Measurements from ENCODE around the gene MEP1A.
"Not testable (repeated sequence)": the region's sequence is repeated elsewhere in the genome, so short reads cannot be mapped to it uniquely, and the experiment has no call there.

The MEP1A gene

GRCh38 chr6:46777476-46778346 is 15.5 kb upstream of the MEP1A start:
- DNase-seq = no peak

GRCh38 chr6:46781478-46782378 is 11.5 kb upstream of the MEP1A start:
- DNase-seq = peak; percentile 83

GRCh38 chr6:46784535-46784934 is 8.7 kb upstream of the MEP1A start:
- DNase-seq = no peak

- no peak for DNase-seq
Observed at GRCh38 chr6:46787871-46788540, 5.2 kb upstream of the MEP1A start.

- DNase-seq = no peak
Observed at GRCh38 chr6:46788791-46789190, 4.4 kb upstream of the MEP1A start.

- no peak for DNase-seq
Observed at GRCh38 chr6:46789434-46790354, 3.5 kb upstream of the MEP1A start.

- no peak for DNase-seq
Observed at GRCh38 chr6:46790355-46790874, 2.8 kb upstream of the MEP1A start.

GRCh38 chr6:46792635-46793034 is 554 bp upstream of the MEP1A start:
- no peak for DNase-seq

GRCh38 chr6:46794068-46794467 is 879 bp downstream of the MEP1A start:
- DNase-seq = no peak

- no peak for DNase-seq
Observed at GRCh38 chr6:46795816-46796215, 2.6 kb downstream of the MEP1A start.

GRCh38 chr6:46796848-46797580 is 3.8 kb downstream of the MEP1A start:
- DNase-seq = no peak

- DNase-seq = peak; percentile 15
Observed at GRCh38 chr6:46799657-46800056, 6.5 kb downstream of the MEP1A start.

GRCh38 chr6:46808806-46809205 is 15.6 kb downstream of the MEP1A start:
- peak; percentile 47 for DNase-seq

- no peak for DNase-seq
Observed at GRCh38 chr6:46815130-46815529, 21.9 kb downstream of the MEP1A start.

GRCh38 chr6:46816626-46817025 is 23.4 kb downstream of the MEP1A start:
- DNase-seq = no peak

GRCh38 chr6:46819561-46819960 is 26.4 kb downstream of the MEP1A start:
- no peak for DNase-seq

GRCh38 chr6:46821458-46821881 is 28.3 kb downstream of the MEP1A start:
- DNase-seq = peak; percentile 15

- DNase-seq = no peak
Observed at GRCh38 chr6:46828939-46829338, 35.8 kb downstream of the MEP1A start.

GRCh38 chr6:46832816-46833215 is 39.6 kb downstream of the MEP1A start:
- peak; percentile 8 for DNase-seq

- DNase-seq = not testable (repeated sequence)
Observed at GRCh38 chr6:46834257-46834916, 41.2 kb downstream of the MEP1A start.

Measured in hematopoietic multipotent progenitor cell treated with erythropoietin and hydrocortisone succinate and interleukin-3 and kit ligand, for 4 days (in vitro differentiated cells).